Caco-2 (cell line): ENCODE data around the gene PI16. TPM values are rescaled to one million over a fixed set of nuclear protein-coding genes. Genes with fewer than 3 reads are reported as not detected.

Source experiments
- BruUV-seq: library from RNA; stranded (reverse); fragments of 400-500 nt; replicated peaks from 2 replicates; lab custom pipeline; 2021; lab: Mats Ljungman, UMichigan
- CTCF ChIA-PET: fragments of 300-600 bp; sonication (Branson Sonifier 250); formaldehyde crosslinking; loops from one replicate; lab custom pipeline; 2022; ENCODE audit warnings: antibody characterized with exemption; lab: Charles Lee
- POLR2A ChIA-PET: fragments of 300-600 bp; sonication (Branson Sonifier 250); formaldehyde crosslinking; loops from one replicate; lab custom pipeline; 2022; ENCODE audit warnings: antibody characterized with exemption; lab: Charles Lee
- DNase-seq, 2 experiments: peaks; one replicate each; pipeline versions ENCODE4 v3.0.0 to v3.0.0-alpha.2; 2020 to 2022
- H3K27me3 ChIP-seq: replicated peaks from 2 replicates; pipeline ENCODE4 v1.6.0; 2011; ENCODE audit warnings: low read length; ENCODE audit not compliant: control insufficient read depth, insufficient read depth
- H3K36me3 ChIP-seq: 2 replicates; pipeline ENCODE4 v1.5.1; 2011; ENCODE audit warnings: low read length; ENCODE audit not compliant: control insufficient read depth, insufficient read depth
- H3K4me1 ChIP-seq: fragments of 250-450 bp; sonication (Bioruptor Pico); 2 replicates; pipeline ENCODE4 v1.5.1; 2020; ENCODE audit warnings: mild to moderate bottlenecking
- H3K4me3 ChIP-seq: 2 replicates; pipeline ENCODE4 v1.5.1; 2011; ENCODE audit warnings: low read depth, mild to moderate bottlenecking, control low read depth, low read length
- H3K9me3 ChIP-seq: fragments of 250-450 bp; sonication (Bioruptor Pico); 2 replicates; pipeline ENCODE4 v1.5.1; 2020; ENCODE audit warnings: mild to moderate bottlenecking, moderate library complexity
- H3K27ac Mint-ChIP-seq: one replicate; pipeline ENCODE4 v1.8.0; 2022; ENCODE audit warnings: mixed read lengths; ENCODE audit not compliant: unreplicated experiment
- H3K27me3 Mint-ChIP-seq: one replicate; pipeline ENCODE4 v1.8.0; 2022; ENCODE audit warnings: mixed read lengths; ENCODE audit not compliant: insufficient read depth, unreplicated experiment
- H3K36me3 Mint-ChIP-seq: one replicate; pipeline ENCODE4 v1.8.0; 2022; ENCODE audit warnings: mild to moderate bottlenecking, mixed read lengths; ENCODE audit not compliant: insufficient read depth, unreplicated experiment
- H3K4me1 Mint-ChIP-seq: one replicate; pipeline ENCODE4 v1.8.0; 2022; ENCODE audit warnings: low read depth, mixed read lengths; ENCODE audit not compliant: unreplicated experiment
- H3K4me3 Mint-ChIP-seq: one replicate; pipeline ENCODE4 v1.8.0; 2022; ENCODE audit warnings: mild to moderate bottlenecking, moderate library complexity, mixed read lengths; ENCODE audit not compliant: unreplicated experiment
- H3K9me3 Mint-ChIP-seq: one replicate; pipeline ENCODE4 v1.8.0; 2022; ENCODE audit warnings: mixed read lengths; ENCODE audit not compliant: unreplicated experiment
- intact Hi-C: fragments of 100-400 bp; cut with micrococcal nuclease; formaldehyde crosslinking; loops from one replicate; pipeline ENCODE4 v1.10.0; 2022; ENCODE audit not compliant: unreplicated experiment
- total RNA-seq: library from RNA; stranded (reverse); gene quantifications from 2 replicates; pipeline ENCODE4 v1.2.3, GENCODE V29; 2022
- TF ChIP-seq, protein P1 (sequence below), 2 experiments: fragments of 200-600 bp in 1 of 2; IDR thresholded peaks; 1 replicate in 1 of 2; 2 replicates in 1 of 2; pipeline versions ENCODE4 v1.5.1 to v1.8.0; 2011 to 2022; ENCODE audit warnings: antibody characterized with exemption in 1 of 2, control low read depth in 1 of 2, inconsistent platforms in 1 of 2, low read depth in 1 of 2, low read length in 1 of 2, mild to moderate bottlenecking in 1 of 2, moderate library complexity in 1 of 2; ENCODE audit not compliant: insufficient read depth in 1 of 2, severe bottlenecking in 1 of 2, unreplicated experiment in 1 of 2

PI16 gene
- total RNA-seq, 1 experiment from 2014 or later, result not detected

DNA sequence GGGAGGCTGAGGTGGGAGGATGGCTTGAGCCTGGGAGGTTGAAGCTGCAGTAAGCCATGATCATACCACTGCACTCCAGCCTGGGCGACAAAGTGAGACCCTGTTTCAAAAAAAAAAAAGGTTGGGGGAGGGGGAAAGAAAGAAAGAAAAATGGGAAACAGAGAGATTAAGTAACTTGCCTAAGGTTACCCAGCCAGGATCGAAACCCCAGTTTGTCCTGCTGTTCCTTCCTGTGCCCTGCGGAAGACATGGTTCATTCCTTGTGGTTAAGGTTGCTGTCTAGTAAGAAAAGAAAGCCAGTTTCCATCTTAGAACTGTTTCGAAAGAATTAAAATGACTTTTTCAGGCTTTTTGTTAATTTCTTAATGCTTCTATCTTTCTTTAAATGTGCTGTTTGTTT lies 38.9 kb upstream of the PI16 start:
- TF ChIP-seq, protein P1, sequence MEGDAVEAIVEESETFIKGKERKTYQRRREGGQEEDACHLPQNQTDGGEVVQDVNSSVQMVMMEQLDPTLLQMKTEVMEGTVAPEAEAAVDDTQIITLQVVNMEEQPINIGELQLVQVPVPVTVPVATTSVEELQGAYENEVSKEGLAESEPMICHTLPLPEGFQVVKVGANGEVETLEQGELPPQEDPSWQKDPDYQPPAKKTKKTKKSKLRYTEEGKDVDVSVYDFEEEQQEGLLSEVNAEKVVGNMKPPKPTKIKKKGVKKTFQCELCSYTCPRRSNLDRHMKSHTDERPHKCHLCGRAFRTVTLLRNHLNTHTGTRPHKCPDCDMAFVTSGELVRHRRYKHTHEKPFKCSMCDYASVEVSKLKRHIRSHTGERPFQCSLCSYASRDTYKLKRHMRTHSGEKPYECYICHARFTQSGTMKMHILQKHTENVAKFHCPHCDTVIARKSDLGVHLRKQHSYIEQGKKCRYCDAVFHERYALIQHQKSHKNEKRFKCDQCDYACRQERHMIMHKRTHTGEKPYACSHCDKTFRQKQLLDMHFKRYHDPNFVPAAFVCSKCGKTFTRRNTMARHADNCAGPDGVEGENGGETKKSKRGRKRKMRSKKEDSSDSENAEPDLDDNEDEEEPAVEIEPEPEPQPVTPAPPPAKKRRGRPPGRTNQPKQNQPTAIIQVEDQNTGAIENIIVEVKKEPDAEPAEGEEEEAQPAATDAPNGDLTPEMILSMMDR (IDR thresholded peaks at IDR 0.05; ENCODE audit: insufficient read depth in 1 of 2, low read depth in 1 of 2, low read length in 1 of 2, severe bottlenecking in 1 of 2, unreplicated experiment in 1 of 2), result no peak
- H3K4me1 ChIP-seq, result peaks cover 16% of the 10 kb centered on the region
- no peaks in the 10 kb centered on the region for H3K9me3 ChIP-seq
- H3K36me3 Mint-ChIP-seq, result no peaks in the 10 kb centered on the region
- H3K9me3 Mint-ChIP-seq, result no peaks in the 10 kb centered on the region
- H3K27ac Mint-ChIP-seq, result no peak overlapping the region
- H3K36me3 ChIP-seq, result no peaks in the 10 kb centered on the region
- H3K4me3 ChIP-seq, result no peak overlapping the region
- peaks cover 7% of the 10 kb centered on the region for H3K4me1 Mint-ChIP-seq
- H3K4me3 Mint-ChIP-seq, result no peak overlapping the region
- ChIA-PET POLR2A (no interaction called here), CTCF (no interaction called here)
- H3K27me3 Mint-ChIP-seq, result no peaks in the 10 kb centered on the region
- DNase-seq, result no peak
- intact Hi-C loops, result loop anchor here (10.0 kb wide), 1 partner anchor 289 kb away; no protein-coding TSS in a partner anchor
- H3K27me3 ChIP-seq, result no peaks in the 10 kb centered on the region
- no TSS peak for BruUV-seq

DNA sequence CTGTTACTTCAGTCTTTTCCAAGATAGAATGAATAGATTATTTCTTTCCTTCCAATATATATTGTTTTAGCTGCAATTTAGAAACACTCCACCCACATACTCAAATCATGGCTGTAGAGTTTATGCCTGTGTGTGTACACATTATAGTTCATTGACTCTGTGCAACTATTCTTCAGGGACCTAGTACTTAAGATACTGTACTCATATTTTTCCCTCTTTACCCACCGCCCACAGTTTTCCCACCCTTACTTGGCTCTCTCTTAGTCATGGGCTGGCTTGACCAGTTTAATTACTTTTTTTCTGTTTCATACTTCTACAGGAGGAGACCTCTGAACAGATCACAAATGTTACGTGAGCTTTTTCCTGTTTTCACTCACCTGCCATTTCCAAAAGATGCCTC lies 38.4 kb upstream of the PI16 start:
- no peak for DNase-seq
- peaks cover 16% of the 10 kb centered on the region for H3K4me1 ChIP-seq
- H3K9me3 Mint-ChIP-seq, result no peaks in the 10 kb centered on the region
- ChIA-PET POLR2A (no interaction called here), CTCF (no interaction called here)
- intact Hi-C loops, result loop anchor here (10.0 kb wide), 1 partner anchor 289 kb away; no protein-coding TSS in a partner anchor
- peaks cover 7% of the 10 kb centered on the region for H3K4me1 Mint-ChIP-seq
- H3K9me3 ChIP-seq, result no peaks in the 10 kb centered on the region
- no peaks in the 10 kb centered on the region for H3K36me3 ChIP-seq
- H3K36me3 Mint-ChIP-seq, result no peaks in the 10 kb centered on the region
- BruUV-seq, result no TSS peak
- no peak overlapping the region for H3K4me3 Mint-ChIP-seq
- H3K27me3 ChIP-seq, result no peaks in the 10 kb centered on the region
- H3K4me3 ChIP-seq, result no peak overlapping the region
- H3K27me3 Mint-ChIP-seq, result no peaks in the 10 kb centered on the region
- no peak overlapping the region for H3K27ac Mint-ChIP-seq
- TF ChIP-seq, protein P1 (IDR thresholded peaks at IDR 0.05; ENCODE audit: insufficient read depth in 1 of 2, low read depth in 1 of 2, low read length in 1 of 2, severe bottlenecking in 1 of 2, unreplicated experiment in 1 of 2), result no peak

DNA sequence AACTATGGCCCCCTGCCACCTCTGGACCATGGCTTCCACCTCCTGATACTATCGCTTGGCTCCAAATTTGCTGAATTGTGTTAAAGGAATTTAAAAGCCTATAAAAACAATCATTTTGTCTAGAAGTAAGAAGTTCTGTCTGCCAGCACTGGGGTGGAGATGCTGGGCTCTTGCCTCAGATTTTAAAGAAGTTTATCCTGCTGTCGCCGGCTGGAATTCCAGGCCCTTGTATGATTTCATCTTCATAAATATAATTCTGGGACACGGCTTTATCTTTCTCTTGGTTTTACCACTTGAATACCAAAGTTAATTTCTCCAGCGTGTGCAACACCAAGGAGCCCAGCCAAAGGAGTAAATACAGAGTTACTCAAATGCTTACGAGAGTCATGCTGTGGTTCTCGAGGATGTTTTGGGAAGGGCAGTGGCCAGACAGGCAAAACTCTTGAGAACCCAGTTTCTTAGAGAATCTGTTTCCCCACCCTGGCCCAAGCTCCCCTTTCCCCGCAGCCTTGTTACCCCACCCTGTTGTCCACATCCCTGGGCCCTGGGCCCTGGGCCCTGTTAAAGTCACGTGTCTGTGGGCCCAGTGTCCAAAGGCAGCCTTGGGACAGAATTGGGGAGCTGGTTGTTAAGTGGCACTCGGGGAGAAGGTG lies 36.9 kb upstream of the PI16 start:
- ChIA-PET POLR2A (no interaction called here), CTCF (no interaction called here)
- Histone ChIP-seq H3K27me3 (no peaks in the 10 kb centered on the region), H3K9me3 (no peaks in the 10 kb centered on the region), H3K4me1 (peaks cover 16% of the 10 kb centered on the region), H3K36me3 (no peaks in the 10 kb centered on the region), H3K4me3 (no peak overlapping the region)
- Mint-ChIP-seq H3K36me3 (no peaks in the 10 kb centered on the region), H3K27me3 (no peaks in the 10 kb centered on the region), H3K4me3 (no peak overlapping the region), H3K9me3 (no peaks in the 10 kb centered on the region), H3K27ac (no peak overlapping the region), H3K4me1 (peaks cover 7% of the 10 kb centered on the region)
- intact Hi-C loops, result loop anchor here (10.0 kb wide), 1 partner anchor 287 kb away; no protein-coding TSS in a partner anchor
- BruUV-seq, result no TSS peak
- TF ChIP-seq, protein P1 (IDR thresholded peaks at IDR 0.05; ENCODE audit: insufficient read depth in 1 of 2, low read depth in 1 of 2, low read length in 1 of 2, severe bottlenecking in 1 of 2, unreplicated experiment in 1 of 2), result no peak
- no peak for DNase-seq
